Ovary (tissue), 9 donors: ENCODE measurements around the gene CYP27B1. TPM values are rescaled to one million over a fixed set of nuclear protein-coding genes. Genes with fewer than 3 reads are reported as not detected.

Experiments
- DNase-seq, 5 donors: peaks; one replicate each; pipeline ENCODE4 v3.0.0-alpha.2; 2019 to 2020
- H3K27ac ChIP-seq, 2 donors: fragments of 200-600 bp; one replicate each; pipeline versions ENCODE4 v1.5.1 to v1.8.0; 2019 to 2022
- H3K27me3 ChIP-seq: fragments of 200-600 bp; one replicate; pipeline ENCODE4 v1.8.0; 2022
- H3K36me3 ChIP-seq: fragments of 200-600 bp; sonication (generic); one replicate; pipeline ENCODE4 v1.5.1; 2019
- H3K4me1 ChIP-seq: one replicate; pipeline ENCODE4 v1.8.1; 2013; ENCODE audit warnings: mild to moderate bottlenecking, moderate library complexity; ENCODE audit not compliant: insufficient read depth
- H3K4me3 ChIP-seq: fragments of 200-600 bp; sonication (generic); one replicate; pipeline ENCODE4 v1.5.1; 2017
- H3K9me3 ChIP-seq, 2 donors: fragments of 200-600 bp in 1 of 2; sonication (generic) in 1 of 2; one replicate each; pipeline versions ENCODE4 v1.5.1 to v1.8.1; 2013 to 2019; ENCODE audit warnings: mild to moderate bottlenecking in 1 of 2, moderate library complexity in 1 of 2
- CTCF ChIP-seq, 3 donors: fragments of 450-650 bp in 2 of 3; fragments of 200-600 bp in 1 of 3; IDR thresholded peaks; one replicate each; pipeline versions ENCODE4 v1.5.1 to v1.8.0; 2016 to 2022; ENCODE audit warnings: antibody characterized with exemption in 3 of 3, mild to moderate bottlenecking in 1 of 3
- EP300 ChIP-seq: sonication (generic); formaldehyde crosslinking; IDR thresholded peaks from one replicate; pipeline ENCODE4 v1.6.1; 2017; ENCODE audit warnings: antibody characterized with exemption
- POLR2A ChIP-seq: fragments of 450-650 bp; IDR thresholded peaks from one replicate; pipeline ENCODE4 v1.6.1; 2017; ENCODE audit warnings: antibody characterized with exemption, mild to moderate bottlenecking, moderate library complexity
- WGBS, 3 donors: extraction: QIAGEN DNeasy Blood & Tissue Kit in 1 of 3; methylation state at CpG; one replicate each; pipeline versions ENCODE4 v1.1.5 to v1.1.7; 2013 to 2017; 5-methylcytosine and 5-hydroxymethylcytosine counted together
- intact Hi-C, 4 donors: fragments of 100-400 bp; cut with DNase I; formaldehyde crosslinking; loops; one replicate each; pipeline versions ENCODE4 v1.11.0 to v1.15.1; 2022 to 2023
- polyA plus RNA-seq, 2 donors: library from polyadenylated mRNA; stranded (reverse); fragments of 200-250 nt in 1 of 2; fragments of 350-450 nt in 1 of 2; fragmentation: Illumina TruSeq in 1 of 2; extraction: RNeasy Lipid Tissue Mini Kit (QIAGEN cat#74804) in 1 of 2; gene quantifications; one replicate each; pipeline ENCODE4 v1.2.3, GENCODE V29; 2013 to 2014
- total RNA-seq, 7 donors: library from RNA; depleted of rRNA in 2 of 7; stranded (reverse); fragments of >200 nt in 2 of 7; fragmentation: NEBNext Ultra II Directional in 3 of 7; extraction: Animal tissue kit (Norgen Biotek cat#: 25700) in 3 of 7; gene quantifications; one replicate each; pipeline versions ENCODE4 v1.1.0 to v1.2.4, GENCODE V29; 2016 to 2023
- donor health status: DM: no; HTN: no; CAD: no; lungs with moderate emphysema.
- donor health status: DM: no; HTN: no; CAD: no.
- donor health status: Bipolar disorder and iron deficiency.
- donor health status: DM: yes; HTN: yes; CAD: no.
- donor health status: DM: no; HTN: no; CAD: no.
- donor health status: DM: yes; HTN: yes; CAD: no.

Gene CYP27B1
- total and polyA plus RNA-seq, 9 donors, result 0.12 to 2.5 (median 0.92) TPM

DNA sequence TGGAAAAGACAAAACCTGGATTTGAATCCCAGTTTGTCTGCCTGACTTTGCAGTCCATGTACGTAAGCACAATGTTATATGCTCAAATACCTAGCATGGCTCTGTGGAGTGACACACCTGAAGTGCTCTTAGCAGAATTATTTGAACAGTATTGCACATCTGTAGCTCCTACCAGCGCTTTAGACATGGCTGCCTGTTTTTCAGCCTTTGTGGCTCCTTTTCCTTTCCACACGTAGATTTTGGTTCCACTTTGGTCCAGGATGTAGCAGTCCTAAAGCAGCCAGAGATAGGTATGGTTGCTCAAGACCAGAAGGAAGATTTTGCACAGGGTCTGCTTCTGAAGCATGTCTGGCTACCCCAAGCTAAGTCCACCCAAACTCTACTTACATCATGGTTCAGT lies 42.5 kb upstream of the CYP27B1 start:
- peaks cover 6% of the 10 kb centered on the region for H3K4me1 ChIP-seq
- intact Hi-C loops, result no loop called here
- no peaks in the 10 kb centered on the region for H3K27me3 ChIP-seq
- H3K9me3 ChIP-seq, result no peaks in the 10 kb centered on the region
- no peak overlapping the region for H3K27ac ChIP-seq
- H3K36me3 ChIP-seq, result no peaks in the 10 kb centered on the region
- H3K4me3 ChIP-seq, result no peak overlapping the region
- no peak for TF ChIP-seq POLR2A
- no peak for TF ChIP-seq CTCF (IDR thresholded peaks at IDR 0.05)
- no peak for TF ChIP-seq EP300
- WGBS, 3 donors, result 91 to 94% (median 94%) methylated on average over 3 of the region's 3 CpGs
- DNase-seq, result no peak

GRCh38 chr12:57808351-57808750 lies 41.5 kb upstream of the CYP27B1 start:
- intact Hi-C loops, result no loop called here
- Histone ChIP-seq H3K9me3 (no peaks in the 10 kb centered on the region), H3K27ac (no peak overlapping the region), H3K4me3 (no peak overlapping the region), H3K36me3 (no peaks in the 10 kb centered on the region), H3K4me1 (no peaks in the 10 kb centered on the region), H3K27me3 (no peaks in the 10 kb centered on the region)
- no peak for DNase-seq
- 84 to 89% (median 87%) methylated on average over 5 of the region's 5 CpGs for WGBS, 3 donors
- TF ChIP-seq EP300 (no peak), CTCF (IDR thresholded peaks at IDR 0.05) (no peak), POLR2A (no peak)

GRCh38 chr12:57807285-57807684 lies 40.4 kb upstream of the CYP27B1 start:
- no peaks in the 10 kb centered on the region for H3K27me3 ChIP-seq
- intact Hi-C loops, result no loop called here
- WGBS, 3 donors, result 84 to 87% (median 84%) methylated on average over 9 of the region's 9 CpGs
- no peaks in the 10 kb centered on the region for H3K4me1 ChIP-seq
- H3K4me3 ChIP-seq, result no peak overlapping the region
- no peak for DNase-seq
- TF ChIP-seq CTCF (IDR thresholded peaks at IDR 0.05) (no peak), EP300 (no peak), POLR2A (no peak)
- no peaks in the 10 kb centered on the region for H3K36me3 ChIP-seq
- H3K27ac ChIP-seq, result no peak overlapping the region
- no peaks in the 10 kb centered on the region for H3K9me3 ChIP-seq

DNA sequence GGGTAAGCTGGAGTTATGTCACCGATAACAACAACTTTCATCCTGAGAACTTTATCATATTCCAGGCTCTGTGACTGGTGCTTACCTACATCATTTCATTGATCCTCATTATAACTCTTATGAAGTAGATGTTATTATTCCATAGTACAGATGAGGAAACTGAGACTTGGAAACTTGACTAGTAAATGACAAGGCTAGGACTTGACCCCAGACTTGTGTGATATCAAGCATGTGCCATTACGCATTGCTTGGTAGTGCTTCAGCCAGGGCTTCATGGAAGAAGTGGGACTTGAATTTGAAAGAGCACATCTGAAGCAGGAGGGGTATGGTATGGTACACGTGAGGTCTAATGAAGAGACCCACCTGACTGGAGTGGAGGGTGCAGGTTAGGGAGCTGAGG lies 39.8 kb upstream of the CYP27B1 start:
- Histone ChIP-seq H3K36me3 (no peaks in the 10 kb centered on the region), H3K4me3 (no peak overlapping the region), H3K4me1 (no peaks in the 10 kb centered on the region), H3K9me3 (no peaks in the 10 kb centered on the region), H3K27me3 (no peaks in the 10 kb centered on the region), H3K27ac (no peak overlapping the region)
- TF ChIP-seq CTCF (IDR thresholded peaks at IDR 0.05) (no peak), POLR2A (no peak), EP300 (no peak)
- DNase-seq, result no peak
- 94 to 98% (median 98%) methylated on average over 3 of the region's 3 CpGs for WGBS, 3 donors
- intact Hi-C loops, result no loop called here
